A549 (cell line): ENCODE results near the gene DRC7.

Source experiments
- CBX2 ChIP-seq: fragments of 200-600 bp; sonication (generic); IDR thresholded peaks from 2 replicates; pipeline ENCODE4 v1.6.1; 2016; ENCODE audit warnings: low read depth, mild to moderate bottlenecking, borderline replicate concordance
- CHD4 ChIP-seq: fragments of 200-600 bp; sonication (generic); IDR thresholded peaks from 2 replicates; pipeline ENCODE4 v1.6.1; 2016; ENCODE audit warnings: antibody characterized with exemption, mild to moderate bottlenecking, borderline replicate concordance
- CTCF ChIP-seq: fragments of >200 bp; sonication (Bioruptor Twin); formaldehyde crosslinking; IDR thresholded peaks from 3 replicates; pipeline ENCODE4 v1.5.1; 2016
- EHMT2 ChIP-seq: fragments of 200-600 bp; sonication (generic); IDR thresholded peaks from 2 replicates; pipeline ENCODE4 v1.6.1; 2016; ENCODE audit warnings: antibody characterized with exemption, low read depth, mild to moderate bottlenecking, moderate library complexity
- ESRRA ChIP-seq: fragments of 150-350 bp; IDR thresholded peaks from 2 replicates; pipeline ENCODE4 v1.6.1; 2014; ENCODE audit warnings: mild to moderate bottlenecking, low read length, borderline replicate concordance
- MAX ChIP-seq: IDR thresholded peaks from 2 replicates; pipeline ENCODE4 v1.6.1; 2012
- MAZ ChIP-seq: fragments of 150-350 bp; IDR thresholded peaks from 2 replicates; pipeline ENCODE4 v1.6.1; 2014; ENCODE audit warnings: antibody characterized with exemption, low read depth, low read length, borderline replicate concordance
- PHF8 ChIP-seq: fragments of 200-600 bp; sonication (generic); IDR thresholded peaks from 2 replicates; pipeline ENCODE4 v1.6.1; 2016; ENCODE audit warnings: low read depth, mild to moderate bottlenecking, antibody characterized with exemption, moderate library complexity, borderline replicate concordance
- RAD21 ChIP-seq, 2 experiments: fragments of >200 bp in 1 of 2; sonication (Bioruptor Twin) in 1 of 2; formaldehyde crosslinking in 1 of 2; IDR thresholded peaks in 1 of 2; conservative IDR thresholded peaks in 1 of 2; 2 replicates in 1 of 2; 3 replicates in 1 of 2; pipeline ENCODE4 v1.6.1; 2012 to 2018; ENCODE audit warnings: inconsistent platforms in 1 of 2
- SMC3 ChIP-seq: fragments of >200 bp; sonication (Bioruptor Twin); formaldehyde crosslinking; IDR thresholded peaks from 3 replicates; pipeline ENCODE4 v1.6.1; 2018; ENCODE audit warnings: inconsistent platforms
- ZFP36 ChIP-seq: fragments of 450-650 bp; IDR thresholded peaks from 2 replicates; pipeline ENCODE4 v1.6.1; 2014; ENCODE audit warnings: borderline replicate concordance; ENCODE audit not compliant: partially characterized antibody
- ZSCAN20 ChIP-seq: fragments of 250-450 bp; sonication (Bioruptor Pico); IDR thresholded peaks from 2 replicates; pipeline ENCODE4 v1.8.0; 2022; ENCODE audit warnings: mild to moderate bottlenecking, moderate library complexity
- TF ChIP-seq, protein P1 (sequence below): fragments of 150-350 bp; IDR thresholded peaks from 2 replicates; pipeline ENCODE4 v1.6.1; 2014; ENCODE audit warnings: low read depth, mild to moderate bottlenecking, low read length

DNA sequence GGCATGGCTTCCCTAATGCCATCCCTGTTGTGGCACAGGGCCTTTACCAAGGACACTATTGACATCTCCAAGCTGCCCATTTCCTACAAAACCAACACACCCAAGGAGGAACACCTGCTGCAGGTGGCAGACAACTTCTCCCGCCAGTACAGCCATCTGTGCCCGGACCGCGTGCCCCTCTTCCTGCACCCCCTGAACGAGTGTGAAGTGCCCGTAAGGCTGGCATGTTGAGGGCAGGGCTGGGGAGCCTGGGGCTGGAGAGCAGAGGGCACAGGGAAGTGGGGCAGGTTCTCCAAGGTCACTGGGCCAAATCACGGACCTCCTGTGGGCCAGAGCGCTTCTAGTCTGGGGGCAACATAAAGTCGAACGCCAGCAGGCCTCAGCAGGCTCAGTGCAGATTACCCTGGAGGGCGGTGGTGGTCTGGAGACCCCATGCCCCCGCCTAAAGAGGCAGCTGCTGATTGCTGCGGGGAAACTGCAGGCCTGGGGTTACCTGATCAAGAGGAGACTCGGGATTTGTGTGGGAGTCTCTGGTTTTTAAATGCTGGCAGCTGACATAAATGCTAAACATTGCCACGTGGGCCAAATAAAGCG lies 4.3 kb downstream of the DRC7 start:
- TF ChIP-seq EHMT2: no peak
- TF ChIP-seq CTCF: no peak
- no peak for TF ChIP-seq RAD21 (conservative IDR thresholded peaks at IDR 0.05 in 1 of 2, IDR thresholded peaks at IDR 0.05 in 1 of 2)
- TF ChIP-seq CHD4: no peak
- TF ChIP-seq ESRRA: no peak
- no peak for TF ChIP-seq ZFP36
- no peak for TF ChIP-seq MAZ
- TF ChIP-seq, protein P1, sequence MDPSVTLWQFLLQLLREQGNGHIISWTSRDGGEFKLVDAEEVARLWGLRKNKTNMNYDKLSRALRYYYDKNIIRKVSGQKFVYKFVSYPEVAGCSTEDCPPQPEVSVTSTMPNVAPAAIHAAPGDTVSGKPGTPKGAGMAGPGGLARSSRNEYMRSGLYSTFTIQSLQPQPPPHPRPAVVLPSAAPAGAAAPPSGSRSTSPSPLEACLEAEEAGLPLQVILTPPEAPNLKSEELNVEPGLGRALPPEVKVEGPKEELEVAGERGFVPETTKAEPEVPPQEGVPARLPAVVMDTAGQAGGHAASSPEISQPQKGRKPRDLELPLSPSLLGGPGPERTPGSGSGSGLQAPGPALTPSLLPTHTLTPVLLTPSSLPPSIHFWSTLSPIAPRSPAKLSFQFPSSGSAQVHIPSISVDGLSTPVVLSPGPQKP: no peak
- no peak for TF ChIP-seq ZSCAN20 (CRISPR knock-in tag)
- TF ChIP-seq PHF8: no peak
- no peak for TF ChIP-seq CBX2
- TF ChIP-seq MAX: no peak
- no peak for TF ChIP-seq SMC3
